Measurements from ENCODE around the gene CROCC2. TPM values are rescaled to one million over a fixed set of nuclear protein-coding genes. Genes with fewer than 3 reads are reported as not detected.

The CROCC2 gene
- total RNA-seq, 2 experiments from 2014 or later, result not detected

DNA sequence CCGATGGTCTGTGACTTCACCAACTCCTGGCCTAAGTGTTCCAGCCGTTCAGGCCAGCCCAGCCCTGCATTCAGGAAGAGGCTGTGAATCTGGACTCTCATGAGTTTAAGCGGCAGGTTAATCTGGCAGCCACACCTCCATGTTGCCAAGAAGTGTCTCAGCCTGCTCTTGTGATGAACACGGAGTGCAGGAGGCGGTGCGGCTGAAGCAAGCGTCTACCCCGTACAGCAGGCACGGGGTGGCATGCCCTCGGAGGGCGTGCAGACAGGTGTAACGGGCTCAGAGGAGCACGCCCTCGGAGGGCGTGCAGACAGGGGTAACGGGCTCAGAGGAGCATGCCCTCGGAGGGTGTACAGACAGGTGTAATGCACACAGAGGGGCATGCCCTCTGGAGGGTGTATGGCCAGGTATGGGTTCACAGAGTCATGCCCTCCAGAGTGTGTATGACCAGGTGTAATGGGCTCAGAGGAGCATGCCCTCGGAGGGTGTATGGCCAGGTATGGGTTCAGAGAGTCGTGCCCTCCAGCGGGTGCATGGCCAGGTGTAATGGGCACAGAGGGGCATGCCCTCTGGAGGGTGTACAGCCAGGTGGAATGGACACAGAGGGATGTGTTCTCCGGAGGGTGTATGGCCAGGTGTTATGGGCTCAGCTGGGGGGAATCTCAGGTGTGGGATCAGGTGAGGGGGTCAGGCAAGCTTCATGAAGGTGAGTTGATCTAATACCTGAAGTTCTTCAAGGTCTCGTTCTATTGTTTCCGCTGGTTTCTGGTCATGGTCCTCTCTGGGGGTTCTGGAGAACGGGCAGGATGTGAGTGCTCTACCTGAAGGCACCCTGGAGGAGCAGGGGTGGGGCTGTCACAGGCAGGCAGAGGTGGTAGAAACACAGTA, 22.6 kb downstream of the CROCC2 start:
- no peaks in the 10 kb centered on the region for H3K9me3 Mint-ChIP-seq
- POLR2A ChIA-PET, result no interaction called here
- TF ChIP-seq, protein P1, sequence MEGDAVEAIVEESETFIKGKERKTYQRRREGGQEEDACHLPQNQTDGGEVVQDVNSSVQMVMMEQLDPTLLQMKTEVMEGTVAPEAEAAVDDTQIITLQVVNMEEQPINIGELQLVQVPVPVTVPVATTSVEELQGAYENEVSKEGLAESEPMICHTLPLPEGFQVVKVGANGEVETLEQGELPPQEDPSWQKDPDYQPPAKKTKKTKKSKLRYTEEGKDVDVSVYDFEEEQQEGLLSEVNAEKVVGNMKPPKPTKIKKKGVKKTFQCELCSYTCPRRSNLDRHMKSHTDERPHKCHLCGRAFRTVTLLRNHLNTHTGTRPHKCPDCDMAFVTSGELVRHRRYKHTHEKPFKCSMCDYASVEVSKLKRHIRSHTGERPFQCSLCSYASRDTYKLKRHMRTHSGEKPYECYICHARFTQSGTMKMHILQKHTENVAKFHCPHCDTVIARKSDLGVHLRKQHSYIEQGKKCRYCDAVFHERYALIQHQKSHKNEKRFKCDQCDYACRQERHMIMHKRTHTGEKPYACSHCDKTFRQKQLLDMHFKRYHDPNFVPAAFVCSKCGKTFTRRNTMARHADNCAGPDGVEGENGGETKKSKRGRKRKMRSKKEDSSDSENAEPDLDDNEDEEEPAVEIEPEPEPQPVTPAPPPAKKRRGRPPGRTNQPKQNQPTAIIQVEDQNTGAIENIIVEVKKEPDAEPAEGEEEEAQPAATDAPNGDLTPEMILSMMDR (IDR thresholded peaks at IDR 0.05), result no peak
- DNase-seq (no peak), ATAC-seq (no peak)
- CTCF ChIA-PET, result no interaction called here
- H3K4me3 Mint-ChIP-seq, result no peak overlapping the region
- H3K27ac Mint-ChIP-seq, result no peak overlapping the region
- H3K4me1 Mint-ChIP-seq (ENCODE audit: low read depth), result no peaks in the 10 kb centered on the region
- H3K36me3 Mint-ChIP-seq (ENCODE audit: low read depth), result no peaks in the 10 kb centered on the region
- peaks cover 4% of the 10 kb centered on the region for H3K27me3 Mint-ChIP-seq
- intact Hi-C loops (cut with micrococcal nuclease), result no loop called here

GRCh38 chr2:240929364-240930095, 23.4 kb downstream of the CROCC2 start:
- TF ChIP-seq, protein P1 (IDR thresholded peaks at IDR 0.05), result no peak
- ChIA-PET POLR2A (no interaction called here), CTCF (no interaction called here)
- no peaks in the 10 kb centered on the region for H3K4me1 Mint-ChIP-seq (ENCODE audit: low read depth)
- H3K27me3 Mint-ChIP-seq, result peaks cover 4% of the 10 kb centered on the region
- H3K27ac Mint-ChIP-seq, result no peak overlapping the region
- H3K4me3 Mint-ChIP-seq, result no peak overlapping the region
- no peaks in the 10 kb centered on the region for H3K36me3 Mint-ChIP-seq (ENCODE audit: low read depth)
- ATAC-seq, result no peak
- intact Hi-C loops (cut with micrococcal nuclease), result no loop called here
- no peaks in the 10 kb centered on the region for H3K9me3 Mint-ChIP-seq
- no peak for DNase-seq

DNA sequence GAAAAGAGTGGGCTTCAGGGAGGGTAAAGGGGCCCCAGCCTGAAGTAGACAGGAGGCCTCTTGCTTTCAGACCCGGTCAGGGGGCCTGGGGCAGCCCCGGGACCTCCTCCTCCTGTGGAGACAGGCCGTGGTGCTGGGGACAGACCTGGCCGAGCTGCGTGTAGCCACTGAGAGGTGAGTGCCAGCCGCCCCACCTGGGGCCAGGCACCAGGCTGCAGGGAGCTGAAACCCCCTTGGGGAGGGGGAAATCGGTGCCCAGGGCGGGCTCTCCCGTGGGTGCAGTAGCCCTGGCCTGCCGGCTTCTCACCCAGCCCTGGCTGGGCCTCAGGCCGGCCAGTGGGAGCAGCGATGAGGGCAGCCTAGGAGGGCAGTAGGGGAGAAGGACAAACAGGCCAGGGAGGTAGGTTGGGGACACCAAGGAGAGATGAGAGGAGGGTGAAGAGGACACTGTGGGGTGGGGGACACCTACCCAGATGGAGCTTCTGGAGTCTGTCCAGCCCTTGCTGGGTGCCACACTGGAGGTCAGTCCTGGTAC, 24.0 kb downstream of the CROCC2 start:
- intact Hi-C loops (cut with micrococcal nuclease), result no loop called here
- Mint-ChIP-seq H3K4me3 (no peak overlapping the region), H3K36me3 (ENCODE audit: low read depth) (no peaks in the 10 kb centered on the region), H3K9me3 (no peaks in the 10 kb centered on the region), H3K4me1 (ENCODE audit: low read depth) (no peaks in the 10 kb centered on the region), H3K27me3 (peaks cover 4% of the 10 kb centered on the region), H3K27ac (no peak overlapping the region)
- TF ChIP-seq, protein P1 (IDR thresholded peaks at IDR 0.05), result no peak
- ChIA-PET POLR2A (no interaction called here), CTCF (interaction anchor here (1.0 kb wide), 1 partner anchor 15 kb away, joined by 4 read pairs; no protein-coding TSS in a partner anchor)
- DNase-seq, result no peak
- ATAC-seq, result no peak

DNA sequence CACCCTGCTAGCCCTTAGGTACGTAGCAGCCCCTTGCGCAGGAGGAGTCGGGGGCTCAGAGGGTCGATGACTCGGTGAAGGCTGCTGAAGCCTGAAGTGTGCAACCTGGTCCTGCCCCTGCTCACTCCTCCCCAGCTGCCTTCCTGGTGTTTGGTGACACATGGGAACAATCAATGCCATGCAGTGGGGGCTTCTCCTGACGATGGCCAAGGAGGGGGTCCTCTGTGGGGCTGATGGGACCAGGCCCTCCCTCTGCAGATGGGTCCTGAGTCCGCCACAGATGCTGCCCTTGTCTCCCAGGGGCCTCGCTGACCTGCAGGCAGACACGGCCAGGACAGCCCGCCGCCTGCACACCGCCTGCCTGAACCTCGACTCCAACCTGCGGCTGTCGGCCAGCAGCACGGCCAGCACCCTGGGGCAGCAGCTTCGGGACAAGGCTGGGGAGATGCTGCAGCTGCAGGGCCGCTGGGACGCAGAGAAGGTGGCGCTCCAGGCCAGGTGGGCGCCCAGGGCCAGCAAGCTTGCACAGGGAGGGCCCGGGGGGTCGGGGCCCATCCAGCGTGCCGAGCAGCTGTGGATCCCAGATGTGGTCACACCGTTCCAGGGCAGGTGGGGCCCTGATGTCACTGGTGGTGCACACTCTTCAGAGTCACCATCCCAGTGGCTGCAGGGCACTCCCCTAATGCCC, 24.6 kb downstream of the CROCC2 start:
- ATAC-seq (no peak), DNase-seq (no peak)
- ChIA-PET POLR2A (no interaction called here), CTCF (interaction anchor here (1.0 kb wide), 1 partner anchor 16 kb away, joined by 4 read pairs; no protein-coding TSS in a partner anchor)
- no peak overlapping the region for H3K4me3 Mint-ChIP-seq
- intact Hi-C loops (cut with micrococcal nuclease), result no loop called here
- TF ChIP-seq, protein P1 (IDR thresholded peaks at IDR 0.05), result no peak
- H3K27me3 Mint-ChIP-seq, result peaks cover 4% of the 10 kb centered on the region
- H3K4me1 Mint-ChIP-seq (ENCODE audit: low read depth), result no peaks in the 10 kb centered on the region
- H3K27ac Mint-ChIP-seq, result no peak overlapping the region
- H3K9me3 Mint-ChIP-seq, result no peaks in the 10 kb centered on the region
- no peaks in the 10 kb centered on the region for H3K36me3 Mint-ChIP-seq (ENCODE audit: low read depth)
